Sciatic nerve (tissue), 2 donors: ENCODE results near the gene ERO1A. TPM values are rescaled to one million over a fixed set of nuclear protein-coding genes. Genes with fewer than 3 reads are reported as not detected.

Experiments used
- ATAC-seq: fragments of 200-7000 bp; cut with Tn5 transposase; one replicate; pipeline ENCODE4 v1.9.1; 2020; ENCODE audit warnings: mild to moderate bottlenecking, moderate library complexity
- DNase-seq: peaks from one replicate; pipeline ENCODE4 v3.0.0-alpha.2; 2020; ENCODE audit warnings: low spot score
- intact Hi-C: fragments of 100-400 bp; cut with DNase I; formaldehyde crosslinking; loops from one replicate; pipeline ENCODE4 v1.14.2; 2022
- total RNA-seq: library from RNA; stranded (reverse); fragmentation: NEBNext Ultra II Directional; extraction: Animal tissue kit (Norgen Biotek cat#: 25700); gene quantifications from one replicate; pipeline ENCODE4 v1.2.1, GENCODE V29; 2021
- donor health status: DM: no; HTN: no; CAD: no.
- donor health status: DM: no; HTN: no; CAD: no.

Gene ERO1A
- total RNA-seq, 1 donor from 2014 or later = 42.5 TPM

GRCh38 chr14:52640137-52640536, 55.2 kb downstream of the ERO1A start:
- intact Hi-C loops = no loop called here
- ATAC-seq = no peak

GRCh38 chr14:52619687-52620086, 75.7 kb downstream of the ERO1A start:
- intact Hi-C loops = no loop called here
- no peak for DNase-seq
- no peak for ATAC-seq

More at GRCh38 chr14:52640137-52640536, 55.2 kb downstream of the ERO1A start:
- DNase-seq = no peak

- intact Hi-C loops = no loop called here
- no peak for DNase-seq
- ATAC-seq = no peak
Observed at GRCh38 chr14:52618602-52619001, 76.8 kb downstream of the ERO1A start.

GRCh38 chr14:52610187-52610586, 85.2 kb downstream of the ERO1A start:
- intact Hi-C loops = no loop called here
- DNase-seq = no peak
- ATAC-seq = no peak

- intact Hi-C loops = no loop called here
- DNase-seq = no peak
- ATAC-seq = no peak
Observed at GRCh38 chr14:52609445-52610044, 85.8 kb downstream of the ERO1A start.

- DNase-seq (no peak), ATAC-seq (no peak)
- intact Hi-C loops = no loop called here
Observed at GRCh38 chr14:52607061-52607460, 88.3 kb downstream of the ERO1A start.

GRCh38 chr14:52602131-52602530, 93.2 kb downstream of the ERO1A start:
- intact Hi-C loops = no loop called here
- no peak for ATAC-seq
- DNase-seq = no peak

GRCh38 chr14:52599974-52600373, 95.4 kb downstream of the ERO1A start:
- DNase-seq (no peak), ATAC-seq (no peak)
- intact Hi-C loops = no loop called here

- intact Hi-C loops = no loop called here
- ATAC-seq = no peak
- no peak for DNase-seq
Observed at GRCh38 chr14:52598568-52598967, 96.8 kb downstream of the ERO1A start.

GRCh38 chr14:52596861-52597260, 98.5 kb downstream of the ERO1A start:
- DNase-seq (no peak), ATAC-seq (no peak)
- intact Hi-C loops = no loop called here

- intact Hi-C loops = no loop called here
Observed at GRCh38 chr14:52596320-52596719, 99.0 kb downstream of the ERO1A start.

GRCh38 chr14:52590318-52590717, 105.0 kb downstream of the ERO1A start:
- intact Hi-C loops = no loop called here
- ATAC-seq (no peak), DNase-seq (no peak)

More at GRCh38 chr14:52596320-52596719, 99.0 kb downstream of the ERO1A start:
- ATAC-seq (no peak), DNase-seq (no peak)

Other genes with a start within 250 kb of the ERO1A start
- 15.2 TPM for gene TXNDC16, start 143.1 kb downstream of the ERO1A start, total RNA-seq
- 1.1 TPM for gene GPR137C, start 142.7 kb downstream of the ERO1A start, total RNA-seq
- gene PSMC6, start 11.6 kb upstream of the ERO1A start, total RNA-seq = 79.1 TPM
- gene STYX, start 34.6 kb upstream of the ERO1A start, total RNA-seq = 11.3 TPM
- 14.9 TPM for gene GNPNAT1, start 96.0 kb upstream of the ERO1A start, total RNA-seq